GM06990 (cell line): Measurements from ENCODE around the gene CPLX1.

Source experiments
- DNase-seq: peaks from one replicate; pipeline ENCODE4 v3.0.0-alpha.2; 2011; ENCODE audit not compliant: insufficient read length; ENCODE audit errors: extremely low read depth
- H3K27me3 ChIP-seq: replicated peaks from 2 replicates; pipeline ENCODE4 v1.6.0; 2011; ENCODE audit warnings: low read length; ENCODE audit not compliant: control insufficient read depth, insufficient read depth
- H3K36me3 ChIP-seq: 2 replicates; pipeline ENCODE4 v1.5.1; 2011; ENCODE audit warnings: low read length; ENCODE audit not compliant: control insufficient read depth, insufficient read depth
- H3K4me3 ChIP-seq: replicated peaks from 2 replicates; pipeline ENCODE4 v1.5.1; 2011; ENCODE audit warnings: low read depth, mild to moderate bottlenecking, control low read depth, low read length
- TF ChIP-seq, protein P1 (sequence below): IDR thresholded peaks from 2 replicates; pipeline ENCODE4 v1.5.1; 2011; ENCODE audit warnings: low read length, control low read depth, mild to moderate bottlenecking, inconsistent platforms; ENCODE audit not compliant: insufficient read depth, poor library complexity, severe bottlenecking

CPLX1 gene

DNA sequence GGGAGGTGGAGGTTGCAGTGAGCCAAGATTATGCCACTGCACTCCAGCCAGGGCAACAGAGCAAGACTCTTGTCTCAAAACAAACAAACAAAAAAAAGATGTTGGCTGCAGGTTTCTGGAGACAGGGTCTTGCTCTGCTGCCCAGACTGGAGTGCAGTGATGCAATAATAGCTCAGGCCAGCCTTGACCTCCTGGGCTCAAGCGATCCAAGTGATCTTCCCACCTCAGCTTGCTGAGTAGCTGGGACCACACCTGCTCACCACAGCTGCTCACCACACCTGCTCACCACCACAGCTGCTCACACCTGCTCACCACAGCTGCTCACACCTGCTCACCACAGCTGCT, 29.9 kb upstream of the CPLX1 start:
- peaks cover 37% of the 10 kb centered on the region for H3K36me3 ChIP-seq
- TF ChIP-seq, protein P1, sequence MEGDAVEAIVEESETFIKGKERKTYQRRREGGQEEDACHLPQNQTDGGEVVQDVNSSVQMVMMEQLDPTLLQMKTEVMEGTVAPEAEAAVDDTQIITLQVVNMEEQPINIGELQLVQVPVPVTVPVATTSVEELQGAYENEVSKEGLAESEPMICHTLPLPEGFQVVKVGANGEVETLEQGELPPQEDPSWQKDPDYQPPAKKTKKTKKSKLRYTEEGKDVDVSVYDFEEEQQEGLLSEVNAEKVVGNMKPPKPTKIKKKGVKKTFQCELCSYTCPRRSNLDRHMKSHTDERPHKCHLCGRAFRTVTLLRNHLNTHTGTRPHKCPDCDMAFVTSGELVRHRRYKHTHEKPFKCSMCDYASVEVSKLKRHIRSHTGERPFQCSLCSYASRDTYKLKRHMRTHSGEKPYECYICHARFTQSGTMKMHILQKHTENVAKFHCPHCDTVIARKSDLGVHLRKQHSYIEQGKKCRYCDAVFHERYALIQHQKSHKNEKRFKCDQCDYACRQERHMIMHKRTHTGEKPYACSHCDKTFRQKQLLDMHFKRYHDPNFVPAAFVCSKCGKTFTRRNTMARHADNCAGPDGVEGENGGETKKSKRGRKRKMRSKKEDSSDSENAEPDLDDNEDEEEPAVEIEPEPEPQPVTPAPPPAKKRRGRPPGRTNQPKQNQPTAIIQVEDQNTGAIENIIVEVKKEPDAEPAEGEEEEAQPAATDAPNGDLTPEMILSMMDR, result no peak
- no peak for DNase-seq
- H3K4me3 ChIP-seq, result no peak overlapping the region
- H3K27me3 ChIP-seq, result no peaks in the 10 kb centered on the region

DNA sequence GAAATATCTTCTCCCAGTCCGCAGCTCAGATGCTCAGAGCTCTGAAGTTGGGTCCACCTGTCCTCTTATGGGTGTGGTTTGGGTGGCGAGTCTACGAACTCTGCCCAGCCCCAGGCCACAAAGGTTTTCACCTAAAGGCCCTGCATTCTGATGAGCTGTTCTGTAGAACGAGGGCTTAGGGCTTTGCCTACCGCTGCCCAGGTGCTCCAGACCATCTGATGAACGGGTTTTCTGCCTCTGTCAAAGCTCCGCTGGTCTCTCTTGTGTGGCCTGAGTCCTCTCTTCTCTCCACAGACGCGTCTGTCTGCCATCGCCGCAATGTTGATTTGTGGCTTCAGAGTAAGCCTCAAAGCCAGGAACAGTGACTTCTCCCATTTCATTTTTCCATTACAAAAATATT, 28.4 kb upstream of the CPLX1 start:
- H3K36me3 ChIP-seq, result peaks cover 40% of the 10 kb centered on the region
- TF ChIP-seq, protein P1, result no peak
- no peak overlapping the region for H3K4me3 ChIP-seq
- DNase-seq, result no peak
- no peaks in the 10 kb centered on the region for H3K27me3 ChIP-seq

GRCh38 chr4:853416-853781, 27.5 kb upstream of the CPLX1 start:
- peaks cover 35% of the 10 kb centered on the region for H3K36me3 ChIP-seq
- no peaks in the 10 kb centered on the region for H3K27me3 ChIP-seq
- TF ChIP-seq, protein P1, result no peak
- no peak overlapping the region for H3K4me3 ChIP-seq
- DNase-seq, result no peak

GRCh38 chr4:851701-852430, 25.9 kb upstream of the CPLX1 start:
- no peak for DNase-seq
- H3K36me3 ChIP-seq, result peaks cover 27% of the 10 kb centered on the region
- no peaks in the 10 kb centered on the region for H3K27me3 ChIP-seq
- TF ChIP-seq, protein P1, result no peak
- no peak overlapping the region for H3K4me3 ChIP-seq

DNA sequence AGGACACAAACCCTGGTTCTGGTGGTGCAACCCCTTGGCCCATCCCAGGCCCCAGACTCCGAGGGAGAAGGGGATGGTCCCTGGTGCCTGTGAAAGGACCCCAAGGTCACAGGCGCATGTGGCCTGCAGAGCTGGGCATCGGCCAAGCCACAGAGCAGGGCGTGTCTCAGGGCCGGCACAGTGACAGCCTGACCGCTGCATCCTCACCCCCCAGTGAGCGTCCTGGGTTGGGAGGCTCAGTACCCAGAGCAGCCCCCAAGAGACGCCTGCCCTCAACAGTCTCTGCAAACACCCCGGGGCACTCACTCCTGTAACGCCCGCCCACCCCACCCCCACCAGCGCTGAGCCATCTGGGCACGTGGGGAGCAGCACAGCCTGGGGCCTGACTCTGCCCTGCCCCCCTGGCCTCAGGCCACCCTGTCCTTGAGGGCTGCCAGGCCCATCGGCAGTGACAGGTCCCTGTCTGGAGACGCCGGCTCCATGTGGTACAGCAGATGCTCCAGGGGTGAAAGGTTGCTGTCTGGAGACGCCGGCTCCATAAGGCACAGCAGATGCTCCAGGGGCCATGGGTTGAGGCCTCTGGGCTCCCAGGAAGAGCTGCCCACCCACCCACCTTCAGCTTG, 24.5 kb upstream of the CPLX1 start:
- no peak for DNase-seq
- Histone ChIP-seq H3K36me3 (peaks cover 25% of the 10 kb centered on the region), H3K27me3 (no peaks in the 10 kb centered on the region), H3K4me3 (no peak overlapping the region)
- TF ChIP-seq, protein P1, result no peak
